Skeletal muscle tissue (tissue), 4 donors: ENCODE measurements around the gene SLC15A1. TPM values are rescaled to one million over a fixed set of nuclear protein-coding genes. Genes with fewer than 3 reads are reported as not detected.

Source experiments
- H3K27ac ChIP-seq: one replicate; pipeline ENCODE4 v1.7.0; 2013; ENCODE audit warnings: mild to moderate bottlenecking, low read depth, low read length, inconsistent platforms
- H3K27me3 ChIP-seq, 3 donors: one replicate each; pipeline ENCODE4 v1.7.0; 2013; ENCODE audit warnings: low read length in 3 of 3; ENCODE audit not compliant: control insufficient read depth in 3 of 3, insufficient read depth in 3 of 3
- H3K36me3 ChIP-seq, 3 donors: one replicate each; pipeline ENCODE4 v1.7.0; 2013; ENCODE audit warnings: low read length in 3 of 3; ENCODE audit not compliant: control insufficient read depth in 3 of 3, insufficient read depth in 3 of 3
- H3K4me1 ChIP-seq, 3 donors: one replicate each; pipeline ENCODE4 v1.7.0; 2013; ENCODE audit warnings: low read length in 3 of 3, mild to moderate bottlenecking in 3 of 3; ENCODE audit not compliant: control insufficient read depth in 3 of 3, insufficient read depth in 3 of 3
- H3K4me3 ChIP-seq, 3 donors: one replicate each; pipeline ENCODE4 v1.7.0; 2013; ENCODE audit warnings: low read length in 3 of 3
- H3K9ac ChIP-seq, 3 donors: one replicate each; pipeline ENCODE4 v1.7.0; 2013; ENCODE audit warnings: low read length in 3 of 3, mild to moderate bottlenecking in 3 of 3, moderate library complexity in 2 of 3, low read depth in 1 of 3
- H3K9me3 ChIP-seq, 3 donors: one replicate each; pipeline ENCODE4 v1.7.0; 2013; ENCODE audit warnings: low read length in 3 of 3; ENCODE audit not compliant: control insufficient read depth in 3 of 3
- total RNA-seq: library from RNA; depleted of rRNA; stranded (reverse); fragments of >200 nt; gene quantifications from one replicate; pipeline ENCODE4 v1.2.3, GENCODE V29; 2014
- donor health status: Osteomylitis.

The SLC15A1 gene
- total RNA-seq, 1 donor from 2014 or later = not detected

- Histone ChIP-seq H3K36me3 (no peaks in the 10 kb centered on the region), H3K4me3 (no peak overlapping the region), H3K27me3 (no peaks in the 10 kb centered on the region), H3K9ac (no peak overlapping the region), H3K9me3 (no peaks in the 10 kb centered on the region), H3K4me1 (peaks cover 0 to 6% (median 0%) of the 10 kb centered on the region in 3 donors), H3K27ac (no peak overlapping the region)
Measured at GRCh38 chr13:98675837-98676236, 76.6 kb downstream of the SLC15A1 start.

- Histone ChIP-seq H3K27me3 (no peaks in the 10 kb centered on the region), H3K9me3 (no peaks in the 10 kb centered on the region), H3K9ac (no peak overlapping the region), H3K4me1 (peaks cover 0 to 6% (median 0%) of the 10 kb centered on the region in 3 donors), H3K27ac (no peak overlapping the region), H3K4me3 (no peak overlapping the region), H3K36me3 (no peaks in the 10 kb centered on the region)
Measured at GRCh38 chr13:98675066-98675465, 77.4 kb downstream of the SLC15A1 start.

GRCh38 chr13:98672947-98673613, 79.4 kb downstream of the SLC15A1 start:
- no peaks in the 10 kb centered on the region for H3K36me3 ChIP-seq

GRCh38 chr13:98668155-98668554, 84.3 kb downstream of the SLC15A1 start:
- Histone ChIP-seq H3K4me3 (no peak overlapping the region), H3K27me3 (no peaks in the 10 kb centered on the region), H3K4me1 (peaks cover 0 to 6% (median 0%) of the 10 kb centered on the region in 3 donors), H3K9ac (no peak overlapping the region), H3K27ac (no peak overlapping the region), H3K36me3 (no peaks in the 10 kb centered on the region), H3K9me3 (no peaks in the 10 kb centered on the region)

More at GRCh38 chr13:98672947-98673613, 79.4 kb downstream of the SLC15A1 start:
- peak overlapping the region in 1 of 3 donors; percentile 39 for H3K4me3 ChIP-seq
- H3K9me3 ChIP-seq = no peaks in the 10 kb centered on the region
- H3K9ac ChIP-seq = peak overlapping the region in 2 of 3 donors; percentile 10 to 59
- H3K27ac ChIP-seq = no peak overlapping the region
- H3K27me3 ChIP-seq = no peaks in the 10 kb centered on the region
- peaks cover 0 to 6% (median 0%) of the 10 kb centered on the region in 3 donors for H3K4me1 ChIP-seq

GRCh38 chr13:98665638-98665995, 86.9 kb downstream of the SLC15A1 start:
- Histone ChIP-seq H3K9ac (no peak overlapping the region), H3K9me3 (no peaks in the 10 kb centered on the region)

GRCh38 chr13:98664924-98665637, 87.4 kb downstream of the SLC15A1 start:
- Histone ChIP-seq H3K9ac (no peak overlapping the region), H3K27ac (no peak overlapping the region), H3K4me3 (no peak overlapping the region), H3K27me3 (no peaks in the 10 kb centered on the region), H3K9me3 (no peaks in the 10 kb centered on the region), H3K4me1 (no peaks in the 10 kb centered on the region), H3K36me3 (no peaks in the 10 kb centered on the region)

More at GRCh38 chr13:98665638-98665995, 86.9 kb downstream of the SLC15A1 start:
- Histone ChIP-seq H3K36me3 (no peaks in the 10 kb centered on the region), H3K4me3 (no peak overlapping the region), H3K27ac (no peak overlapping the region), H3K4me1 (no peaks in the 10 kb centered on the region), H3K27me3 (no peaks in the 10 kb centered on the region)

GRCh38 chr13:98664510-98664909, 88.0 kb downstream of the SLC15A1 start:
- Histone ChIP-seq H3K27ac (no peak overlapping the region), H3K36me3 (no peaks in the 10 kb centered on the region), H3K4me1 (no peaks in the 10 kb centered on the region), H3K27me3 (no peaks in the 10 kb centered on the region), H3K9me3 (no peaks in the 10 kb centered on the region), H3K4me3 (no peak overlapping the region), H3K9ac (no peak overlapping the region)

- H3K9ac ChIP-seq = no peak overlapping the region
- no peaks in the 10 kb centered on the region for H3K9me3 ChIP-seq
- H3K27ac ChIP-seq = no peak overlapping the region
- no peak overlapping the region for H3K4me3 ChIP-seq
- no peaks in the 10 kb centered on the region for H3K27me3 ChIP-seq
- no peaks in the 10 kb centered on the region for H3K36me3 ChIP-seq
- no peaks in the 10 kb centered on the region for H3K4me1 ChIP-seq
Measured at GRCh38 chr13:98664047-98664446, 88.4 kb downstream of the SLC15A1 start.

GRCh38 chr13:98658131-98658530, 94.3 kb downstream of the SLC15A1 start:
- Histone ChIP-seq H3K27ac (no peak overlapping the region), H3K9ac (no peak overlapping the region)

GRCh38 chr13:98657506-98658085, 94.9 kb downstream of the SLC15A1 start:
- H3K27ac ChIP-seq = no peak overlapping the region
- peaks cover 0 to 2% (median 0%) of the 10 kb centered on the region in 3 donors for H3K4me1 ChIP-seq
- no peaks in the 10 kb centered on the region for H3K36me3 ChIP-seq
- no peaks in the 10 kb centered on the region for H3K9me3 ChIP-seq
- H3K27me3 ChIP-seq = no peaks in the 10 kb centered on the region
- no peak overlapping the region for H3K9ac ChIP-seq
- no peak overlapping the region for H3K4me3 ChIP-seq

More at GRCh38 chr13:98658131-98658530, 94.3 kb downstream of the SLC15A1 start:
- Histone ChIP-seq H3K36me3 (no peaks in the 10 kb centered on the region), H3K27me3 (no peaks in the 10 kb centered on the region), H3K9me3 (no peaks in the 10 kb centered on the region), H3K4me1 (peaks cover 0 to 2% (median 0%) of the 10 kb centered on the region in 3 donors), H3K4me3 (no peak overlapping the region)
